ENCODE measurements around the gene TRMT10C.
"Not testable (repeated sequence)": the region's sequence is repeated elsewhere in the genome, so short reads cannot be mapped to it uniquely, and the experiment has no call there.

TRMT10C gene

DNA sequence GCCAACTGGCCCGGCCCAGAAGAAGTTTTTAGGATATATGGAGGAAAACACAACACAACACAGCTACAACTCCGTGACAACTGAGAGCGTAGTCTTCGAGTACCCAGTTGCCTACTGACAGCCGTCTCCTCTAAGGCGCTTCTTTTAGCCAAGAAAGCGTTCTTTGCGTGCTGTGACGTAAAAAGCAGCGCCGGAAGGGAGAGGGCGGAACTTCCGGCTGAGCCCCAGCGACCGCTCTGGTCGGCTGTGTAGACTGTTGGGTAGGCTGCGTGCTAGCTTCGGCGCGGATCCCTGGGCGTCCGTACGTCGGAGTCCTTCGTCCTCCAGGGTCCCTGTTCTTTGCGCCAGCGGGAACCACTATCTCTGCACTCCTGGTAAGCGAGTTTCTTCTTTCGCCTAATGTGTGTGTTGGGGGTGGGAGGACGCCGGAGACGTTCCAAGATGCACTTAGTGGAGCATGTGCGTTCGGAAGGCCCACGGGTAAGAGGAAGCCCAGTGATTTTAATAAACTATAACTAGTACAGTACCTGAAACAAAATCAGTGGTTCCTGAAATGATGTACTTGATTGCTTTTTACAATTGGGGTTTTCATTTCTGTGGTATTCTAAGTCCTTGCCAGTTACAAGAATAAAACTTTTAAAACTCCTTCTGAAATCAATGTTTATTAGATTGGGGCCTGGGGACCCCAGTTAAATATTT, at the start of gene TRMT10C:
TSS of gene TRMT10C (plus strand) at position 239 of the 699 bp plus-strand sequence. CDS start 2,914 bp downstream, outside the sequence.
- DNase-seq, result peak; percentile 84

DNA sequence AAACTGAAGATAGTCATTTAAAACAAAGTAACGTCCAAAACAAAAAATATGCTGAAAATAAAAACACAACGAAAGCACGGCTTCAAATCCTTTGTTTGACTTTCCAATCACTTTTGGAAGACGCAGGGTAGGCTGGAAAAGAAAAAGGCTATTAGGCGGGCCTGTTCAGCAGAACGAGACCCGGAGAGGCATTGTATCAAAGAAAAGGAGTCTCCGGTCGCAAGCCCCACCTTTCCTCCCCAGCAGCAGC, 49.3 kb upstream of the TRMT10C start:
- DNase-seq, result no peak

DNA sequence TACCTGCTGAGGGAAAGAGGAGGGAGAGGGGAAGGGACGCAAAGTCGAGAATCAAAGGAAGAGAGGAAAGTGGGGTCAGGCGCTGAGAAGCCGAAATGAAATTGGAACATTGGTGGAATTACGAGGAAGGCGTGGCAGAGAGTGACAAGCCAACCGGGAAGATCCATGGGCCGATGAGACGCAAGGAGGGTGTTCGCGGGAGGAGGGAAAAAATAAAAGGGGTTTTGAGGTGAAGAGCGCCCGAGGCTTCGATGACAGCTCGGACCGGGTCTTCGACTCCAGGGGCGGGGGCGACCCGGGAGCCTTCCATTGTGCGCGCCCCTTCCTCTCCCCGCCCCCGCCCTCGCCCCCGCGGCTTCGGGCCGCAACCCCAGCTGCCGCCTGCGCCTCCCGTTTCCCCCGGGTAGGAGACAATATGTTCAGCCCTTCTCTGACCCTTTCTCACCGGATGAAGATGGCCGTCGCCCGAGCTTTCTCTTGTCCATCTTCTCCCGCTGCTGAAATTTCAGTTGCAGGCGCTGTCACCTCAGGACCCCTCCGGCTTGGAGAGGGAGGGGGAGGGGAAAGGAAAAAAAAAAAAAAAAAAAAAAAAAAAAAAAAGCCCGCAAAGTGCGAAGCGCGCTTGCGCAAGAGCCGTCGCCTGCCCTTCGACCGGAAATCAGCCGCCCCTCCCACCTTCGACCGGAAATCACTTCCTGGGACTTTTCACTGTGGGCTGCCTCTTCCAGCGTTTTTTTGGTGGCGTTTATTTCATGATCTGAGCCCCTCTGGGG, 48.8 kb upstream of the TRMT10C start, which contains the start of gene SENP7:
TSS of gene SENP7 (minus strand) at position 567 of the 773 bp plus-strand sequence. CDS start at position 485, 82 bp downstream.
- peak; percentile 58 for DNase-seq

DNA sequence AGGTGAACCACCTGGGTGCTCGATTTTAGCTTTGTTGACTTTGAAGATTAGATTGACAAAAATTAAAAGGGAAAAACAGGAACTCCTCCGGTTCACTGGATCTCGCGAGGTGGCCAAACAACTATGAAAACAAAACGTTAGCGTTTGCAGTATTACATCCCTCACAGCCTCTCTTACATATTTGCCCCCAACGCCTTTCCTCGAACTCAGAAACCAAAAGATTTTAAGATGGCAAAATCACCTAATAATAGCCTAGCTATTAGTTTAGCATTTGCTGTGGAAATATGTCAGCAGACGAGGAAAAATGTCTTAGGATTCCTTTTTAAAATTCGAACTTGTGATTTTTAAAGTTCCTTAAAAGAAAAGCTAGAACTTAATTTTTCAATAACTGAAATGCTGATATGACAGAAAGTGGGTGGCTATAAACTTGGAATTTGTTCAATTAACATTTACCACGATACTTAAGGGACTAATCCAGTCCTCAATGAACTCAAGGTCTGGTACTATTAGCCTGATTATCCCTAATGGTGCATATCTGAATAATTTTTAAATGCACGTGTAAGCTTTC, 48.2 kb upstream of the TRMT10C start:
- no peak for DNase-seq

DNA sequence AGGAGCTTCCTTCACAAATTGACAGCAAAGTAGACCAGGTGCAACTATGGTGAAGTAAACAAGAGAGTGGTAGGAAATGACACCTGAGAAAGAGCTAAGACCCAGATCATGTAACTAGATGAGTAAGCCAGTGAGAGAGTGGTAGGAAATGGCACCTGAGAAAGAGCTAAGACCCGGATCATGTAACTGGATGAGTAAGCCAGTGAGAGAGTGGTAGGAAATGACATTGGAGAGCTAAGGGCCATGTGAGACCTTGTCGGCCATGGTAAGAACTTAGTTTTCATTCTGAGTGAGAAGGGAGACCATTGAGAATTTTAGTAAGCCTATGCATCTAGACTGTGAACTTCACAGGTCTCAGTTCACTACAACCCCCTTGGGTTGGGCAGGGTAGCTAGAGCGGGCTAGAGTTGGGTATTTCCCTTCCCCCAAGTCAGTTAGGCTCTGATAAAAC, 43.2 kb upstream of the TRMT10C start:
- no peak for DNase-seq

DNA sequence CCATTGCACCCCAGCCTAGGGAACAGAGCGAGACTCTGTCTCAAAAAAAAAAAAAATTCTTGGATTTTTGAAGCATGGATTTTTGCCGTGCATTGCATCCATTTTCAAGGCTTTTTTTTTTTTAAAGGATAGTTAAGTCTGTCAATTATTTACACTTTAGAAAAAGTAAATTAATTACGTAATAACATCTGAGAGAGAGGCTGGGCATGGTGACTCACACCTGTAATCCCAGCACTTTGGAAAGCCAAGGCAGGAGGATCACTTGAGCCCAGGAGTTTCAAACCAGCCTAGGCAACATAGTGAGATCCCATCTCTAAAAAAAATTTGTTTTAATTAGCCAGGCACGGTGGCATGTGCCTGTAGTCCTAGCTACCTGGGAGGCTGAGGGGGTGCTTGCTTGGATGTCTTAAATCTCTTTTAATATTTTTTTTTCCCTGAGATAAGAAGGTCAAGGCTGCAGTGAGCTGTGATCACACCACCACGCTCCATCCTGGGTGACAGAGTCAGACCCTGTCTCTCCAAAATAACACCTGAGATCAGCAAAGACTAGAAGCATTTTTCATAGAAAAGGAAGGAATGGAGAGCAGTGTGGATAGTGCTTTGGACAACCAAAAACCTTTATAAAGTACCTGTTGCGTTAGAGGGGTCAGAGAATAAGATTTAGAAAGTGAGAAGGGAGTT, 41.8 kb upstream of the TRMT10C start:
- DNase-seq, result no peak

DNA sequence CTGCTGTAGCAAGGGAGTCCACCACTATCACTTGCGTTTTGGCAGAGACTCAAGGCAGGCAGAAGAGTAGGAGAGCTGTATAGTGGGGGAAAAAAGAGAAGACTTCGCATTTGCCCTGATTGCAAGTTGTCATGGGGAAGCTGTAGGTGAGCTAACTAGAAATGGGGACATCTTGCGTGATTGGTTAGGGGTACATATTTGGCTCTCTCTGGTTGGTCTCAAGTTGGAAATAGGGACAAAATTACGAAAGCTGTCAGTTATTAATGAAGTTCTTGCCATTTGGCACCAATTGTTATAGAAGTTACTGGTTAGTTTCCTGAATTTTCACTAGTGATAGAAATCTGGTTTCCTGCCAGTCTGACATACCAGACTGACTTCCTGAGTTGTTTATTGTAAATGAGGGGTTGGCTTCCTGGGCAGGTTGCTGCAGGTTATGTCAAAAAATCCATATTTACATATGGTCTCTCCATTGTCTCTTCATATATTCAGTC, 40.4 kb upstream of the TRMT10C start:
- DNase-seq, result no peak

DNA sequence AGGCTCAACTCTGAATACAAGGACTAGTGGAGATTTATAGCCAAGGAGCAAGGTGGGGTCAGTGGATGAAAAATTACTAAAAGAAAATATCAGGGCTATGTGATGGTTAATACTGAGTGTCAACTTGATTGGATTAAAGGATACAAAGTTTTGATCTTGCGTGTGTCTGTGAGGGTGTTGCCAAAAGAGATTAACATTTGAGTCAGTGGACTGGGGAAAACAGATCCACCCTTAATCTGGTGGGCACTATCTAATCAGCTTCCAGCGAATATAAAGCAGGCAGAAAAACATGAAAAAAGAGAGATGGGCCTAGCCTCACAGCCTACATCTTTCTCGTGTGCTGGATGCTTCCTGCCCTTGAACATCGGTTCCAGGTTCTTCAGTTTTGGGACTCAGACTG, 34.2 kb upstream of the TRMT10C start:
- DNase-seq, result no peak

DNA sequence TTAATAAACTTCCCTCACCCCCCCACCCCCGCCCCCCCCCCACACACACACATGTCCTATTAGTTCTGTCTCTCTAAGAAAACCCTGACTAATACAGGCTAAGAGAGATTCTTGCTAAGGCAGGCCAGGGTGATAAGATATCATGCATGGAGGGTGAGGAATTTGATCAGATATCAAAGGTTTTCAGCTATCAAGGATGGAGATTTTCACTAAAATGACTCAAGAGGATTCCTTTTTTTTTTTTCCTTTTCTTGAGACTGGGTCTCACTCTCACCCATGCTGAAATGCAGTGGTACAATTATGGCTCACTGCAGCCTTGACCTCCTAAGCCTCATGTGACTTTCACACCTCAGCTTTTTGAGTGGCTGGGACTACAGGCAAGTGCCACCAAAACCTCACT, 33.8 kb upstream of the TRMT10C start:
- DNase-seq, result no peak

DNA sequence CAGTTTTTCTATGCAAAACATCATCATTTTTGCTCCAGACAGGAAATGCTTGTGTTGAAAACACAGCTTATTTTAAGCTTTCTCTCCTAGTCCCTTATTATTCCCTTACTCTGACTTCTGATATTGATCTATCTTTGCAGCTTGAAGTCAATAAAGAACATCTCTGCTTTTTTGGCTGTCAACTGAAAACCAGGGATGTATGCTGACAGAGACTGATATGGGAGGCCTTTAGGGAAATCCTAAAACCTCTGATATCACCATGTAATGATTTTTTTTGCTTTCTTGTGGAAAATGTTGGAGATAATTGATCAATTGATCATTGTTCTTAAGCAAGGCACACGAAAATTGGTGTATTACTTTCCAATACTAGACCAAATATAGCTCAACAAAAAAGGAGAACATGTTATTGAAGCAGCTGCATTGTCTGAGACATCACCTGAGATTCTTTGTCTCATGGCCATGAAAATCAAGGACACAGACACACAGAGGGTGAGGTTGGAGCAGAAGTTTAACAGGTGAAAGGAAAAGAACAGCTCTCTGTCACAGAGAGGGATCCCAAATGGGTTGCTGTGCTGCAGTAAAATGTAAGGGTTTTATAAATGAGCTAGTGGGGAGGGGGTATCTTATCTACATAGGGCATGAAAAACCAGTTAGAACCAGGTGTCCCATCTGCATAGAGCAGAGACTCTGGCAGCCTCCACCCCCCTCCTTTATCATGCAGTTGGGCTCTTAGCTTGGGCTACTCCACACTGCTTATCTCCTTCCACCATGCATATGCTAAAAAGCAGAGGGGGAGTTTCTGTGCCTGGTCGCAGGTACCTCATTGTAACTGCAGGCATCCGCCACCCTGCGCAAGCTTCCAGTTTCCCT, 31.6 kb upstream of the TRMT10C start:
- DNase-seq, result no peak

DNA sequence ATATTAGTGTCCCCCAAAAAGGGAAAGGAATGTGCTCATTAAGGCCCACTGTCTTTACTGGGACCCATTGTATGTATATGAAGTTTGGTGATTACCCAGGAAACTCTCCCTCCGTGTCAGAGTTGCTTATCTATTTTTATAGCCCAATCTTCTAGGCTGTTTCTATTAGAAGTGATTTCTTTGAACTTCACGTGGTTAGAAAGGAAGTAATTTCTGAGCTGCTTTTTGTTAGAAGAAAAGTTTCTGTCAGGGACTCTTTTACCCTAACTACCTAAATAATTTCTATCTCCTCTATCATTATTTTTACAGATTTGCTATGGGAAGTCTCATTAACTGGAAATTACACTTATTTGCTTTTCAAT, 31.0 kb upstream of the TRMT10C start:
- no peak for DNase-seq

DNA sequence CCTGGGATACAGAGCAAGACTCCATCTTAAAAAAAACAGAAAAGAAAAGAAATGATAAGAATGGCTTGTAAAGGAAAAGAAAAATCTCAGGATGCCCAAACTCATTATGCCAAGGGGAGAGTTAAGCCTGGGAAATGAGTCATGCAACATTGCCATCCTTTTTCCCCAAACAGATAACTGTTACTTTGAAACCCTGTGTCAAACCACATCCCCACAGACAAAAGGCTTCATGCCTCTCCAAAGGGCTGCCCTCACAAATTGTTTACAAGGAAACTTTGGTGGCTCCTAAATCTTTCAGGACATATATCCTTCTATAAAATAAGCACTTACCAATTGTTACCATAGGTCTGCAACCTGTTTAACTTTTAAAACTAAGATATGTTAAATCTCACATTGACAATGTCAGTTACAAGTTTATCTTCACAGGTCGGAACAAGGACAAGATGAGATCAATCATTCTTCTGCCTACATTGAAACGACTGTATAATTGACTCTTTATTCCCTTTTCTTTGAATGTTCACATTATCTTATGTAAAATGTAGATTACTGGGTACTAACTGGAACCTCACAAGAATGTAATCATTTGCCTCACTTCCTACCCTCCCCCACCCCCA, 30.1 kb upstream of the TRMT10C start:
- no peak for DNase-seq

DNA sequence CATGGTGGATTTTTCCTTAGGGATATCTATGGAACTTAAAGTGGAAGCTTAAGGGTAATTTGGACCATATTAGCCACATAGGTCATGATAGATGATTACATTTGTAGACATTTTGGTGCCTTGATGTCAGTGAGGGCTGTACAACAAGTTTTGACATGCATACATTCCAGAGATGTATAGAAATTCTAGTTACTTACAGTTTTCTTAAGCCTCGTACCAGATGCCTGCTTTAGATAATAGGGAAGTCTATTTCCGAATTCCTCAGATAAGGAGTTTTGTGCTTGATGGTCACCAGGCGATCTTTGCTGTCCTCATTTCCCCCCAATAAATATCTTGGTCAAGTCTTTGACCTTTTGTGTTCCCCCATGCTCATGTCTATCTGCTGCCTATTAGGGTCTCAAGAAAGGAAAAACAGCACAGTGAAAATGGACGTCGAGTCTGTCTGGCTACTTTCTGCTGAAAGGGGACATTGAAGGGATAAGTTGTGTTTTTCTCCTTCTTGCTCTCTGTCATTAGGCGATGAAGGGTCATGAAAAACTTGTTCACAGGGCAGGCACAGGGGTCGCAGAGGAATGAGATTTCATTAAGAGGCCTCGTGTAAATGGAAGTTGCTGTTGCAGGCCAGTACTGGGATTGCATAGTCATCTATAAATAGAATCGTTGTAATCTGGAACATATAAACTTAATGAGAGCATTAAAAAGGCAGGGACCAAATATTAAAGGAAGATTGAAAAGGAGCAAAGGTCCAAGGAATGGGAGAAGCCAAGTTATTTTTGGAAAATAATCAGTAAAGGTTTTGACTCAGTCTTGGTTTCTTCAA, 28.7 kb upstream of the TRMT10C start:
- DNase-seq, result no peak

DNA sequence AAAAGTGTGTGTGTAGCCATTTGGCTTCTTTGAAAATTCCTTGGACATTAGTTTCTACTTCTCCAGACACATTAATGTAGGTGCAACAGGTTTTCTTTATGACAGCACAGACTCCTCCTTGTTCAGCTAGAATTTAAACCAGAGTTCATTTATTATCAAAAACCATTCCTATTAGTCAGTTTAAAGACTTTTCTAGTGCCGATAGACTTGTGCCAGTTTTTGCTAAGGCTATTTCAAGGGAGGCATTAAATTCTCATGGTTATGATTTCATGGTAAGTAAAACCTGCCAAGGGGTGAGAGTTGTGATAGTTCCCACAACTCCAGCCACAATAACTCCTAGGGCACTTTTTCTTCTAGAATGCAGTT, 28.1 kb upstream of the TRMT10C start:
- no peak for DNase-seq

DNA sequence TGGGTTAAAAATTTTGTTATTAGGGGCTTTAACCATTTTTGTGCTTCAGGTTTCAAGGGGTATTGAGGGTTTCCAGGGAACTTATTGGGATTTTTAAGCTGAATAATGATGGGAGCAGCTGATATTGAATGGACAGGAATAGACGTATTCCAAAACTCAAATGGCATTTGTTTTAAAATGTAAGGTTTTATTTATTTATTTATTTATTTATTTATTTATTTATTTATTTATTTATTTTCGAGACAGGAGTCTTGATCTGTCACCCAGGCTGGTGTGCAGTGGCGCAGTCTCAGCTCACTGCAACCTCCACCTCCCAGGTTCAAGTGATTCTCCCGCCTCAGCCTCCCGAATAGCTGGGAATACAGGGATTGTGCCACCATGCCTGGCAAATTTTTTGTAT, 26.4 kb upstream of the TRMT10C start:
- DNase-seq, result no peak

DNA sequence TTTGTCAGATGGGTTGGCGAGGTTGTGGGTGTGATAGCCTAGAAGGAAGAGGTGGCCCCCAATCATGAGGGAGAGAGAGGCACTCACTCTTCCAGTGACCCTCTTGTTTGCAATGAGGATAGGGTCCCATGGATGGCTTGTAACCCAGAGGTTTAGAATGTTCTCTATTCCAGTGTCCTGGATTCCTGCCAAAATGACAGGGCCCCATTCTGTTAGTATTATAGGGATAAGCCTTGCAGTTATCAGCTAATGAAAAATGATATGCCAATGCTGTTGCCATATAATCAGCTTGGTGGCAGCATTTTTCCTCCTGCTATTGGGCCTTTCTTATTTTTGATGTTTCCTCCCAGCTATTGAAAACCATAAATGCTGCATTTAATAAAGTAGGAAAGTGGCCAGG, 25.4 kb upstream of the TRMT10C start:
- DNase-seq, result no peak

DNA sequence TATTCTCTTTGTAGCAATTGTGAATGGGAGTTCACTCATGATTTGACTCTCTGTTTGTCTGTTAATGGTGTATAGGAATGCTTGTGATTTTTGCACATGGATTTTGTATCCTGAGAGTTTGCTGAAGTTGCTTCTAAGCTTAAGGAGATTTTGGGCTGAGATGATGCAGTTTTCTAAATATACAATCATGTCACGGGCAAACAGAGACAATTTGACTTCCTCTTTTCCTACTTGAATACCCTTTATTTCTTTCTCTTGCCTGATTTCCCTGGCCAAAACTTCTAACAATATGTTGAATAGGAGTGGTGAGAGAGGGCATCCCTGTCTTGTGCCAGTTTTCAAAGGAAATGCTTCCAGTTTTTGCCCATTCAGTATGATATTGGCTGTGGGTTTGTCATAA, 24.7 kb upstream of the TRMT10C start:
- not testable (repeated sequence) for DNase-seq

DNA sequence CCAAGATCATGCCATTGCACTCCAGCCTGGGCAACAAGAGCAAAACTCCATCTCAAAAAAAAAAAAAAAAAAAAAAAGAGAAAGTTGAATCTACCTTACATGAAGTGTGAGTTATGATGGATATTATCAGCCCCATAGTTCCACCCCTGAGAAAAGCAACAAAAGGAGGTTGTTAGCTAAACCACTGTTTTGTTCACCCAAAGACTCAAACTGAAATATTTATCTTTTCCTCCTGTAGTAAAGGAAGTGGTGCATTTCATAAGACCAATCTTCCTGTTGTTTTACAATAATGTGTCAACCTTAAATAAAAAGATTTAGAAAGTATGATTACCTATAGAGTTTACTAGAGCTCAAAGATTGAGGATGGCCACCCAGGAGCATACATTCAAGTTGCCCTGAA, 18.7 kb upstream of the TRMT10C start:
- no peak for DNase-seq

DNA sequence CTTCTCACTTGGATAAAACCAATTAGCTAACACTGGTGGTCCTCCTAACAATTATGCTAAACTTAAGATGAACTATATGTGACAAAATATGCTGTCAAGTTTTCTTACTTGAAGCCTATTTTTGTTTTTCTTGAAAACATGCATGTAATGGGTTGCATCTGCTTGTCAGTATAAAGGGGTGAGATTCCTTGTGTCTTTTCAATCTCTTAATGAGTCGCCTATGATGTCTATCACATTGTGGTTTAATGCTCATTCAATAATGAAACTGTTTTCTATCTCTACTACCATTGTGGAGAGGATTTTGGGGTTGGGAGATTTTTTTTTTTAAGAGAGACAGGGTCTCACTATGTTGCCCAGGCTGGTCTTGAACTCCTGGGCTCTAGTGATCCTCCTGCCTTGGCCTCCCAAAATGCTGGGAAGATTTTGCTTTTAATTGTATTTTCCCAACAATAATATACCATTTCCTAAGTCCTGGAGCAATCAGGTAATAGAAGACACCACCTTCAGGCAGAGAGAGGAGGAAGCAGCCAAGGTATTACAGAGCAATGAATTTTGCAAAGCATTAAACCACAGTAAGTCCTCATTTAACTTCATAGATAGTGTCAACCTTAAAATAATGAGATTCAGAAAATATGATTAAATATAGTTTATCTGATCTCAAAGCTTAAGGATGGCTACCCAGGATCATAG, 17.4 kb upstream of the TRMT10C start:
- no peak for DNase-seq

DNA sequence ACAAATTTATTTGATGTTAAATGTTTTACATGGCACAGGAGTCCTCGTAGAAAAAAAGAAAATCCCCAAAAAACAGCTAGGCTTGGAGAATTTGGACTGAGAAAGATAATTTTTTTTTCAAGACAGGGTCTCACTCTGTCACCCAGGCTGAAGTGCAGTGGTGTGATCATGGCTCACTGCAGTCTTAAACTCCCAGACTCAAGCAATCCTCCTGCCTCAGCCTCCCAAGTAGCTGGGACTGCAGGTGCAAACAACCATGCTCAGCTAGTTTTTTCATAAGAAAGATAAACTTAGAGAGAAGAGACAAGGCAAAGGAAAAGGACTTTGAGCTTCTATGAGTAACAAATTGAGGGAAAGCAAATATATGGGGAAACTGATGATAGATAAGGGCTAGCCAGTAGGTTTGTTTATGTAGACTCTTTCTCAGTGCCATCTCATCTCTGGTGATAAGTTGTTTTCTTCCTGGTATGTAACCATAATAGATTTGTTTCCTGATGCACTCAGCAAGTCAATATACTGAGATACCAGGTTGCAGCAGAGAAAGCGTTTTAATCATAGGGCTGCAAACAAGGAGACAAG, 13.1 kb upstream of the TRMT10C start:
- DNase-seq, result no peak

Data from DMS79 (cell line).